Activated naive CD4-positive, alpha-beta T cell (primary cell): Measurements from ENCODE around the gene ARFIP1.

Source experiments
- DNase-seq, 4 experiments: peaks; one replicate each; lab custom pipeline; 2025; lab: John Stamatoyannopoulos, UW

ARFIP1 gene

GRCh38 chr4:152961014-152961772 is 181.4 kb downstream of the ARFIP1 start:
- no peak for DNase-seq

GRCh38 chr4:152961773-152962115 is 182.0 kb downstream of the ARFIP1 start:
- no peak for DNase-seq
